H1 (cell line): ENCODE results near the gene ENDOG. TPM values are rescaled to one million over a fixed set of nuclear protein-coding genes. Genes with fewer than 3 reads are reported as not detected.

Source experiments
- CTCF ChIA-PET: fragments of 300-600 bp; sonication (Branson Sonifier 250); formaldehyde crosslinking; loops from one replicate; lab custom pipeline; 2021; ENCODE audit not compliant: partially characterized antibody; lab: Charles Lee
- POLR2A ChIA-PET: fragments of 300-600 bp; sonication (Branson Sonifier 250); formaldehyde crosslinking; loops from one replicate; lab custom pipeline; 2021; ENCODE audit warnings: inconsistent platforms; ENCODE audit not compliant: partially characterized antibody; lab: Charles Lee
- DNase-seq, 2 experiments: peaks; one replicate each; pipeline versions ENCODE4 v3.0.0 to v3.0.0-alpha.2; 2010 to 2022; ENCODE audit warnings: low spot score in 2 of 2, low read depth in 1 of 2, mixed read lengths in 1 of 2
- FAIRE-seq: peaks from 2 replicates; lab custom pipeline; 2011; peaks lifted over from hg19 to GRCh38; lab: Jason Lieb, UNC
- H2AFZ ChIP-seq: 2 replicates; pipeline ENCODE4 v1.8.1; 2012; ENCODE audit warnings: low read length, inconsistent platforms
- H2AK5ac ChIP-seq: 2 replicates; pipeline ENCODE4 v1.6.1; 2013; ENCODE audit warnings: low read depth, low read length
- H2BK120ac ChIP-seq: replicated peaks from 2 replicates; pipeline ENCODE3; 2013; ENCODE audit warnings: low read depth, low read length, inconsistent platforms
- H2BK12ac ChIP-seq: 2 replicates; pipeline ENCODE4 v1.6.1; 2013; ENCODE audit warnings: low read depth, low read length
- H2BK15ac ChIP-seq: 2 replicates; pipeline ENCODE4 v1.6.1; 2013; ENCODE audit warnings: low read length
- H2BK20ac ChIP-seq: 2 replicates; pipeline ENCODE4 v1.6.1; 2013; ENCODE audit warnings: low read length
- H2BK5ac ChIP-seq: 2 replicates; pipeline ENCODE4 v1.6.1; 2013; ENCODE audit warnings: low read depth, low read length
- H3K14ac ChIP-seq: 2 replicates; pipeline ENCODE4 v1.6.1; 2013; ENCODE audit warnings: inconsistent platforms; ENCODE audit not compliant: insufficient read length
- H3K18ac ChIP-seq: 2 replicates; pipeline ENCODE4 v1.6.1; 2013; ENCODE audit warnings: low read length; ENCODE audit errors: extremely low read depth
- H3K23ac ChIP-seq: 2 replicates; pipeline ENCODE4 v1.6.1; 2013; ENCODE audit warnings: inconsistent platforms; ENCODE audit not compliant: insufficient read length
- H3K23me2 ChIP-seq: 2 replicates; pipeline ENCODE4 v1.6.1; 2013; ENCODE audit warnings: low read depth, low read length
- H3K27ac ChIP-seq: 2 replicates; pipeline ENCODE4 v1.6.1; 2011; ENCODE audit warnings: low read depth, low read length, inconsistent platforms
- H3K27me3 ChIP-seq, 4 experiments: replicated peaks in 1 of 4; 1 replicate in 1 of 4; 2 replicates in 3 of 4; pipeline versions ENCODE4 v1.6.1 to v1.8.1; 2011 to 2013; ENCODE audit warnings: low read length in 3 of 4, mild to moderate bottlenecking in 3 of 4, inconsistent platforms in 2 of 4, mixed read lengths in 2 of 4, moderate library complexity in 1 of 4; ENCODE audit not compliant: control insufficient read depth in 3 of 4, insufficient read depth in 3 of 4; ENCODE audit errors: extremely low read depth in 1 of 4
- H3K36me3 ChIP-seq, 4 experiments: 2 replicates each; pipeline versions ENCODE4 v1.6.1 to v1.8.1; 2011 to 2013; ENCODE audit warnings: mild to moderate bottlenecking in 4 of 4, low read length in 3 of 4, moderate library complexity in 2 of 4, control low read depth in 1 of 4, inconsistent platforms in 1 of 4; ENCODE audit not compliant: insufficient read depth in 4 of 4, control insufficient read depth in 2 of 4
- H3K4ac ChIP-seq: replicated peaks from 2 replicates; pipeline ENCODE3; 2013; ENCODE audit warnings: low read length, low read depth, mixed read lengths, inconsistent platforms; ENCODE audit not compliant: insufficient read length
- H3K4me1 ChIP-seq, 4 experiments: replicated peaks in 1 of 4; 1 replicate in 1 of 4; 2 replicates in 3 of 4; pipeline versions ENCODE4 v1.6.1 to v1.8.1; 2011 to 2013; ENCODE audit warnings: low read length in 3 of 4, inconsistent platforms in 2 of 4, mixed read lengths in 1 of 4; ENCODE audit not compliant: insufficient read depth in 4 of 4, control insufficient read depth in 3 of 4
- H3K4me2 ChIP-seq, 2 experiments: 2 replicates each; pipeline versions ENCODE4 v1.6.1 to v1.8.1; 2011 to 2013; ENCODE audit warnings: low read depth in 2 of 2, low read length in 2 of 2, control low read depth in 1 of 2, inconsistent platforms in 1 of 2, mild to moderate bottlenecking in 1 of 2; ENCODE audit not compliant: insufficient read depth in 1 of 2
- H3K4me3 ChIP-seq, 4 experiments: fragments of 200-600, 300-600 bp in 1 of 4; sonication (generic), shearing (Covaris generic), sonication (Bioruptor Twin) in 1 of 4; 2 replicates each; pipeline versions ENCODE4 v1.5.1 to v1.8.1; 2011 to 2016; ENCODE audit warnings: low read length in 4 of 4, low read depth in 3 of 4, control low read depth in 2 of 4, inconsistent platforms in 2 of 4, mild to moderate bottlenecking in 2 of 4, mixed read lengths in 1 of 4, moderate library complexity in 1 of 4; ENCODE audit not compliant: insufficient read depth in 2 of 4; ENCODE audit errors: extremely low read depth in 1 of 4
- H3K56ac ChIP-seq: replicated peaks from 2 replicates; pipeline ENCODE3; 2013; ENCODE audit warnings: low read depth, mild to moderate bottlenecking, mixed read lengths, low read length, inconsistent platforms; ENCODE audit not compliant: insufficient read length
- H3K79me1 ChIP-seq: 2 replicates; pipeline ENCODE4 v1.6.1; 2013; ENCODE audit warnings: low read depth, low read length, control low read depth
- H3K79me2 ChIP-seq, 2 experiments: 2 replicates each; pipeline versions ENCODE4 v1.6.1 to v1.8.1; 2012 to 2013; ENCODE audit warnings: low read length in 2 of 2, mild to moderate bottlenecking in 2 of 2, inconsistent platforms in 1 of 2; ENCODE audit not compliant: insufficient read depth in 2 of 2, control insufficient read depth in 1 of 2
- H3K9ac ChIP-seq, 4 experiments: replicated peaks in 1 of 4; 1 replicate in 1 of 4; 2 replicates in 3 of 4; pipeline versions ENCODE4 v1.6.1 to v1.8.1; 2011 to 2013; ENCODE audit warnings: low read depth in 3 of 4, low read length in 3 of 4, control low read depth in 2 of 4, mild to moderate bottlenecking in 2 of 4, moderate library complexity in 2 of 4, inconsistent platforms in 1 of 4; ENCODE audit errors: extremely low read depth in 1 of 4
- H3K9me3 ChIP-seq, 2 experiments: 2 replicates each; pipeline versions ENCODE4 v1.6.1 to v1.8.1; 2012 to 2013; ENCODE audit warnings: mild to moderate bottlenecking in 2 of 2, moderate library complexity in 2 of 2, control low read depth in 1 of 2, inconsistent platforms in 1 of 2, low read depth in 1 of 2, low read length in 1 of 2, mixed read lengths in 1 of 2; ENCODE audit not compliant: insufficient read depth in 2 of 2
- H4K20me1 ChIP-seq, 2 experiments: replicated peaks in 1 of 2; 2 replicates each; pipeline versions ENCODE3 to v1.8.1; 2011 to 2013; ENCODE audit warnings: inconsistent platforms in 2 of 2, low read length in 2 of 2, mild to moderate bottlenecking in 1 of 2; ENCODE audit not compliant: insufficient read depth in 2 of 2, control insufficient read depth in 1 of 2
- H4K5ac ChIP-seq: 2 replicates; pipeline ENCODE4 v1.6.1; 2013; ENCODE audit warnings: low read length, low read depth, mixed read lengths, inconsistent platforms; ENCODE audit not compliant: insufficient read length
- H4K8ac ChIP-seq: 2 replicates; pipeline ENCODE4 v1.8.0; 2013; ENCODE audit warnings: mild to moderate bottlenecking, moderate library complexity, low read length, inconsistent platforms; ENCODE audit not compliant: insufficient read depth; ENCODE audit errors: extremely low read depth
- H4K91ac ChIP-seq: replicated peaks from 2 replicates; pipeline ENCODE3; 2013; ENCODE audit warnings: low read length, mixed read lengths, inconsistent platforms; ENCODE audit not compliant: insufficient read length
- CTBP2 ChIP-seq: IDR thresholded peaks from 2 replicates; pipeline ENCODE4 v1.7.0; 2011; ENCODE audit warnings: borderline replicate concordance, mild to moderate bottlenecking, moderate library complexity, mixed read lengths, low read length; ENCODE audit not compliant: insufficient read depth, insufficient read length
- CTCF ChIP-seq, 3 experiments: IDR thresholded peaks; 1 replicate in 2 of 3; 2 replicates in 1 of 3; pipeline versions ENCODE4 v1.5.1 to v1.6.1; 2011; ENCODE audit warnings: low read length in 3 of 3, mild to moderate bottlenecking in 3 of 3, inconsistent platforms in 2 of 3, low read depth in 1 of 3, moderate library complexity in 1 of 3; ENCODE audit not compliant: insufficient read depth in 1 of 3; ENCODE audit errors: control extremely low read depth in 1 of 3
- RFX5 ChIP-seq: IDR thresholded peaks from 2 replicates; pipeline ENCODE4 v1.6.1; 2011; ENCODE audit warnings: low read depth, low read length, improper control_type of control experiment, borderline replicate concordance
- WGBS, 2 experiments: shearing (Covaris generic) in 1 of 2; methylation state at CpG; one replicate each; pipeline versions ENCODE4 v1.1.6 to v1.1.7; 2013 to 2015; ENCODE audit warnings: low lambda C conversion rate in 2 of 2, mixed read lengths in 2 of 2, inconsistent platforms in 1 of 2, low coverage in 1 of 2, missing lambda C conversion rate in 1 of 2; ENCODE audit not compliant: insufficient replicate concordance in 2 of 2, insufficient coverage in 1 of 2, insufficient read length in 1 of 2; ENCODE audit errors: extremely low coverage in 1 of 2, missing lambda C conversion rate in 1 of 2; 5-methylcytosine and 5-hydroxymethylcytosine counted together
- polyA plus RNA-seq, 7 experiments: library from polyadenylated mRNA; depleted of rRNA in 3 of 7; stranded (reverse) in 5 of 7; unstranded in 2 of 7; fragments of >200 nt in 5 of 7; fragments of 200-250 nt in 2 of 7; gene quantifications; 1 replicate in 5 of 7; 2 replicates in 1 of 7; 4 replicates in 1 of 7; pipeline versions ENCODE4 v1.2.1 to v1.2.3, GENCODE V29; 2011 to 2013; ENCODE audit warnings: missing spikeins in 2 of 7, mixed read lengths in 2 of 7
- total RNA-seq: library from RNA; stranded (reverse); fragmentation: NEBNext Ultra II Directional; extraction: Animal tissue kit (Norgen Biotek cat#: 25700); gene quantifications from 2 replicates; pipeline ENCODE4 v1.2.1, GENCODE V29; 2021

ENDOG gene
- total and polyA plus RNA-seq, 2 of the 8 experiments (the other 6 are each of a cell fraction or from before 2014, with no cell fraction given), result 17.5 to 23.4 TPM

- no peaks in the 10 kb centered on the region for H3K9me3 ChIP-seq
These were observed 18.3 kb downstream of the ENDOG start for GRCh38 chr9:128836509-128837145.

More at GRCh38 chr9:128836509-128837145, 18.3 kb downstream of the ENDOG start:
- H3K23ac ChIP-seq, result no peak overlapping the region
- no peak overlapping the region for H3K18ac ChIP-seq
- DNase-seq, result no peak
- no peak overlapping the region for H2AK5ac ChIP-seq
- no peaks in the 10 kb centered on the region for H3K27me3 ChIP-seq
- POLR2A ChIA-PET, result no interaction called here
- no peak overlapping the region for H3K4me3 ChIP-seq
- H3K14ac ChIP-seq, result no peak overlapping the region
- no peak overlapping the region; the same call in 1 of the 2 replicates for H2BK5ac ChIP-seq
- H3K9ac ChIP-seq, result no peak overlapping the region
- H2BK20ac ChIP-seq, result no peak overlapping the region
- H2BK15ac ChIP-seq, result no peak overlapping the region
- CTCF ChIA-PET, result interaction anchor here (0.6 kb wide), 1 partner anchor 37 kb away, joined by 3 read pairs; no protein-coding TSS in a partner anchor
- FAIRE-seq, result no peak
- H3K4me2 ChIP-seq, result no peak overlapping the region
- no peak overlapping the region for H2BK120ac ChIP-seq
- H3K23me2 ChIP-seq, result no peaks in the 10 kb centered on the region
- H3K4me1 ChIP-seq, result no peaks in the 10 kb centered on the region
- H2BK12ac ChIP-seq, result no peak overlapping the region
- no peak overlapping the region for H3K4ac ChIP-seq
- peaks cover 0 to 4% of the 10 kb centered on the region in 2 experiments for H4K20me1 ChIP-seq
- H3K79me1 ChIP-seq, result no peaks in the 10 kb centered on the region
- no peak overlapping the region for H4K91ac ChIP-seq
- H3K36me3 ChIP-seq, result peaks cover 0 to 10% (median 4%) of the 10 kb centered on the region in 4 experiments; a peak in 5 of 8 replicates
- WGBS, 2 experiments, result 78% methylated on average over 14 of the region's 14 CpGs; no CpG with 5 or more reads in 1 of the 2 experiments
- no peak overlapping the region for H3K56ac ChIP-seq
- H4K8ac ChIP-seq, result no peak overlapping the region
- no peak overlapping the region for H2AFZ ChIP-seq
- no peaks in the 10 kb centered on the region for H3K79me2 ChIP-seq
- no peak overlapping the region for H3K27ac ChIP-seq
- H4K5ac ChIP-seq, result no peak overlapping the region
- TF ChIP-seq RFX5, result no peak
- no peak for TF ChIP-seq CTBP2
- TF ChIP-seq CTCF (IDR thresholded peaks at IDR 0.05; ENCODE audit: control extremely low read depth in 1 of 3, insufficient read depth in 1 of 3, low read depth in 1 of 3, low read length in 3 of 3), result no peak
